ENCODE results near the gene GFER.

- TF ChIP-seq SP4 (IDR thresholded peaks at IDR 0.05; ENCODE audit: low read length), result no peak
- TF ChIP-seq CTCF (IDR thresholded peaks at IDR 0.05; ENCODE audit: control extremely low read depth in 1 of 3, insufficient read depth in 1 of 3, low read depth in 1 of 3, low read length in 3 of 3), result peak in 1 of 3 experiments; percentile 15; a peak in 1 of 4 replicates
- no peak for TF ChIP-seq JUND (IDR thresholded peaks at IDR 0.05; ENCODE audit: low read length)
- no peak for TF ChIP-seq CBX8 (IDR thresholded peaks at IDR 0.05; ENCODE audit: borderline replicate concordance, low read depth, low read length)
- TF ChIP-seq RFX5 (IDR thresholded peaks at IDR 0.05; ENCODE audit: borderline replicate concordance, low read depth, low read length), result no peak
- TF ChIP-seq TAF1 (IDR thresholded peaks at IDR 0.05; ENCODE audit: low read depth, low read length), result no peak
Measured at GRCh38 chr16:2027024-2028010, 43.3 kb downstream of the GFER start.
